Measurements from ENCODE around the gene IMPDH1. TPM values are rescaled to one million over a fixed set of nuclear protein-coding genes. Genes with fewer than 3 reads are reported as not detected.

IMPDH1 gene
- total RNA-seq, 2 donors from 2014 or later: 48.2 to 91.6 TPM

DNA sequence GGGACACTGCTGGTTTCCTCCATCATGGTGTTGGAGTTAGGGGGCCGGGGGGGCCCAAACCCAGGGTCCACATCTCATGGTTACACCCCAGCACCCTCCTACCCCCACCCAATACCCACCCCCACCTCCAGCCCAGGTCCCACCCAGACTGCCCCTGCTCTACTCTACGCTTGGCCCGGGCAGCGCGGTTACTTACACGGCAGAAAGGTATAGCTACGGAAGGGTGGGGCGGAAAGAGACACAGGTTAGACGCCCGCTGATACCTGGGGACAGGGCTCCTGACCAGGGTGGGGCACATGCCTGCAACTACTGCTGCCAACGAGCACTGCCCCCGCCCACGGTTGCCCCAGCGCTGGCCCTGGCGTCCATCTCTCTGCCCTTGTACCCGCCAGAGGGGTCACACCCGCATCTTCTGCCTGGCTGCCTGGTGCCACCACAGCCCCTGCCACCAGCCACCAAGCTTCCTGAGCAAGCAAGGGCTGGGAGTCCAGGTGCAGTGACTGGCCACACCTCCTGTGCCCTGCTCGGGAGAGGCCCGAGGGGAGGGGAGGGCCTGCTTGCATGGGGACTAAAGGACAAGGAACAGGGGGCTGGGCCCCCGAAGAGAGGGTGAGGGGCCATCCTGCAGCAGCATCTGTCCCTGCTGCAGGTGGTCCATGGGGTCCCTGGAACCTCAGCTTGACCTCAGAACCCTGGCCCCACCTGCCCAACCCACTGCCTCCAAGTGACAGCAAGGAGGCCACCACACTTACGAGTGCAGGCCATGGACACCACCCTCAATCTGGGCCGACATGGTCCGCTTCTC lies 16.1 kb downstream of the IMPDH1 start:
- no peaks in the 10 kb centered on the region for H3K4me1 ChIP-seq (replicated peaks)
- no peak overlapping the region for H3K27ac ChIP-seq
- intact Hi-C loops (cut with DNase I): no loop called here
- no peaks in the 10 kb centered on the region for H3K9me3 ChIP-seq
- H3K4me3 ChIP-seq: no peak overlapping the region
- no peak for DNase-seq (ENCODE audit: low spot score)
- H3K36me3 ChIP-seq: peaks cover 3 to 36% of the 10 kb centered on the region in 2 donors
- TF ChIP-seq POLR2AphosphoS5 (IDR thresholded peaks at IDR 0.05): no peak
- TF ChIP-seq, protein P1, sequence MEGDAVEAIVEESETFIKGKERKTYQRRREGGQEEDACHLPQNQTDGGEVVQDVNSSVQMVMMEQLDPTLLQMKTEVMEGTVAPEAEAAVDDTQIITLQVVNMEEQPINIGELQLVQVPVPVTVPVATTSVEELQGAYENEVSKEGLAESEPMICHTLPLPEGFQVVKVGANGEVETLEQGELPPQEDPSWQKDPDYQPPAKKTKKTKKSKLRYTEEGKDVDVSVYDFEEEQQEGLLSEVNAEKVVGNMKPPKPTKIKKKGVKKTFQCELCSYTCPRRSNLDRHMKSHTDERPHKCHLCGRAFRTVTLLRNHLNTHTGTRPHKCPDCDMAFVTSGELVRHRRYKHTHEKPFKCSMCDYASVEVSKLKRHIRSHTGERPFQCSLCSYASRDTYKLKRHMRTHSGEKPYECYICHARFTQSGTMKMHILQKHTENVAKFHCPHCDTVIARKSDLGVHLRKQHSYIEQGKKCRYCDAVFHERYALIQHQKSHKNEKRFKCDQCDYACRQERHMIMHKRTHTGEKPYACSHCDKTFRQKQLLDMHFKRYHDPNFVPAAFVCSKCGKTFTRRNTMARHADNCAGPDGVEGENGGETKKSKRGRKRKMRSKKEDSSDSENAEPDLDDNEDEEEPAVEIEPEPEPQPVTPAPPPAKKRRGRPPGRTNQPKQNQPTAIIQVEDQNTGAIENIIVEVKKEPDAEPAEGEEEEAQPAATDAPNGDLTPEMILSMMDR (IDR thresholded peaks at IDR 0.05): no peak
- TF ChIP-seq POLR2A (IDR thresholded peaks at IDR 0.05): no peak
- H3K27me3 ChIP-seq (replicated peaks; ENCODE audit: insufficient read depth): no peaks in the 10 kb centered on the region
- 89% methylated on average over 23 of the region's 23 CpGs for WGBS

DNA sequence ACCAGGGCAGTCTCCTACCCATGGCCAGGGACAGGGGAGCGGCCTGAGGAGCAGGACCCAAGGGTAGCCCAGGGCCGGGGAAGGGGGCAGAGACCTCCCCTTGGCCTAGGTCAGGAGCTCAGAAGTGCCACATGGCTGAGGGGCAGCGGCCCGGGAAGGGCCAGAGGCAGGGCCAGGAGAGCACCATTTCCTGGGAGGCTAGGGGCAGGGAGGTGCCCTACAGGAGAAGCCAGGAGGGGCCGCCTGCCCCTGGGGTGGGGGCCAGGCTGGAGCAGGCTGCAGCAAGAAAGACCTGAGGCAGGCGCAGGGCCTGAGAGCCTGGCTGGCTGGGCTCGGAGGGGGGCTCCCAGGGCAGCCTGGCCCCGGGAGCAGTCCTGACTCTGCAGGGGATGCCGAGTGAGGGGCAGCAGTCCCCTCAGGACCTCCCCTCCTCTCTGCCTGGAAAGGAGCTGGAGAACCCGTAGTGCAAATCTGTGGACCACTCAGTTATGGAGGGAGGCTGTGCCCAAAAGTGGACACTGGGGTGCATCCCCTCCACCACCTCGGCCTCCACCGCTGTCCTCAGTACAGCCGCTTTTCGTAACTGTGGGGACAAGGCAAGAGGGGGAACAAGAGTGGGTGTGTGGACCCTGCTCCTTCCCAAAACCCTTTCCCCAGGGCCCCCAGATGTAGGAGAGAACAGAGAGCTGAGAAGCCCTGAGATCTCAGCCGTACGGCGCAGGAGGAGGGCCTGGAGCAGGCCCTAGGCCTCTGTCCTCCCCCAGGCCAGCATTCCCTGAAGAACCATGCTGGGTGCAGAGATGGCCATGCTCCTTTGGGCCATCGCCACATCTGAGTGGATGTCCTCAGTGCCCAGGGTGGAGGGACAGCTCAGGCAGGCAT lies 17.1 kb downstream of the IMPDH1 start:
- H3K27me3 ChIP-seq (replicated peaks; ENCODE audit: insufficient read depth): no peaks in the 10 kb centered on the region
- intact Hi-C loops (cut with DNase I): no loop called here
- H3K27ac ChIP-seq: no peak overlapping the region
- TF ChIP-seq, protein P1 (IDR thresholded peaks at IDR 0.05): no peak
- no peak for TF ChIP-seq POLR2A (IDR thresholded peaks at IDR 0.05)
- no peak for TF ChIP-seq POLR2AphosphoS5 (IDR thresholded peaks at IDR 0.05)
- H3K4me3 ChIP-seq: no peak overlapping the region
- H3K9me3 ChIP-seq: no peaks in the 10 kb centered on the region
- peaks cover 3 to 28% of the 10 kb centered on the region in 2 donors for H3K36me3 ChIP-seq
- H3K4me1 ChIP-seq (replicated peaks): no peaks in the 10 kb centered on the region
- no peak for DNase-seq (ENCODE audit: low spot score)
- 91% methylated on average over 17 of the region's 18 CpGs for WGBS

DNA sequence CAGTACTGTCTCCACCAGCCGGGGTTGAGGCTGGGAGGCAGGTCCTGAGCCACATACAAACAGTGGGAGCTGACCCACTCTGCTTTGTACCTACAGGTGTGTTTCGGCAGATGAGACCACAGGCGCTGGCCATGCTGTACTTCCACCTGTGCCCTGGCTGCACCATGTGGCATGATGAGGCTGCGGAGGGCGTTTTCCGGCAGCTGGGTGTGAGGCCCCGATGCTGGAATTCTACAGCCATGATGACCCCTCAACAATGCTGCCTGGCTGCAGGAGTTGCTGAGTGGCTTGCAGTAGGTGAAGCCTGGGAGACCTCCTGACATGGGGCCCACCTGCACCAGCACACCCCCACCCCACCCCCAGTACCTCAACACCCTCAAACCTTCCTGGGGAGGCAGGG lies 18.0 kb downstream of the IMPDH1 start:
- DNase-seq (ENCODE audit: low spot score): no peak
- Histone ChIP-seq H3K36me3 (peaks cover 3 to 24% of the 10 kb centered on the region in 2 donors), H3K27ac (no peak overlapping the region), H3K9me3 (no peaks in the 10 kb centered on the region), H3K4me3 (no peak overlapping the region), H3K27me3 (replicated peaks; ENCODE audit: insufficient read depth) (no peaks in the 10 kb centered on the region), H3K4me1 (replicated peaks) (no peaks in the 10 kb centered on the region)
- intact Hi-C loops (cut with DNase I): no loop called here
- TF ChIP-seq POLR2A (IDR thresholded peaks at IDR 0.05) (no peak), POLR2AphosphoS5 (IDR thresholded peaks at IDR 0.05) (no peak)
- TF ChIP-seq, protein P1 (IDR thresholded peaks at IDR 0.05): no peak
- WGBS: 91% methylated on average over 7 of the region's 7 CpGs

DNA sequence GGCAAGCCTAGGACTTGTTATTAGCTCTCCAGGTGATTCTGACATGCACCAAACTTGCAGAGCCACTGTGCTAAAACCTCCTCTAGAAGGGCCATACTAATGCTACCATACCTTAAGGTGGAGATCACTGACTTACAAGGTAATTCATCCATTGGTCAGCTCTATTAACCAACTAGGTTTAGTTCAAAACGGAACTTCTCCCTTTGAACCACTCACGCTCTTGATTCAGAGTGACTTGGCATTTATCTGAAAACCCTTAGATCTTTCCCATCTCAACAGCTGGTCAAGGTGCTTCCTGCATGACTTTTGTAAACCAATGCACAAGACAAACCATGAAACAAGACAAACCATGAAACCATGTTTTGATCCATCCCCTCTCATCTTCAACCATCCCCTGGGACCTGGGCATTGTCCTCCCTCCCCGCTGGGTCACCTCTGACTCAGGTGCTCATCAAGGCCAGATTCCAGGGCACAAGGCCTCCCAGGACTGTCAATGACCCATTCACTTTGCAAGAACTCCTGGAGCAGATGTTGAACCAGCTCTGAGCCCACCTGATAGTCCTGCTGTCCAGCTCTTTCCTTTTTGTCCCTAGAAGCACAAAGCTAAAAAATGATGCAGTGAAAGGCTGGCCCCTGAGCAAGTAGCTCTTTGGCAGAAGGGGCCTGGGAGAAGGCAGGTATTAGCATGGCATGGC lies 18.8 kb downstream of the IMPDH1 start:
- intact Hi-C loops (cut with DNase I): no loop called here
- no peak for TF ChIP-seq POLR2AphosphoS5 (IDR thresholded peaks at IDR 0.05)
- TF ChIP-seq, protein P1 (IDR thresholded peaks at IDR 0.05): no peak
- TF ChIP-seq POLR2A (IDR thresholded peaks at IDR 0.05): no peak
- Histone ChIP-seq H3K4me3 (no peak overlapping the region), H3K27ac (no peak overlapping the region), H3K4me1 (replicated peaks) (no peaks in the 10 kb centered on the region), H3K36me3 (peaks cover 3 to 18% of the 10 kb centered on the region in 2 donors), H3K27me3 (replicated peaks; ENCODE audit: insufficient read depth) (no peaks in the 10 kb centered on the region), H3K9me3 (no peaks in the 10 kb centered on the region)
- 78% methylated on average over 3 of the region's 3 CpGs for WGBS
- DNase-seq (ENCODE audit: low spot score): no peak
